Measurements from ENCODE around the gene DEPDC1B. TPM values are rescaled to one million over a fixed set of nuclear protein-coding genes. Genes with fewer than 3 reads are reported as not detected.
A peak's percentile ranks its signal among the peaks of the same experiment; 100 is the strongest.

The DEPDC1B gene
- total RNA-seq, 4 donors from 2014 or later: 0.49 to 1.9 (median 1.3) TPM

GRCh38 chr5:60651872-60652620, 47.9 kb downstream of the DEPDC1B start:
- no peak for TF ChIP-seq POLR2A (IDR thresholded peaks at IDR 0.05)
- no peak for TF ChIP-seq CTCF (IDR thresholded peaks at IDR 0.05)
- WGBS, 2 donors: 85 to 90% methylated on average over 3 of the region's 3 CpGs
- Histone ChIP-seq H3K4me3 (replicated peaks in 1 of 3) (no peak overlapping the region), H3K36me3 (no peaks in the 10 kb centered on the region), H3K4me1 (no peaks in the 10 kb centered on the region), H3K27me3 (no peaks in the 10 kb centered on the region), H3K27ac (no peak overlapping the region), H3K9me3 (no peaks in the 10 kb centered on the region)
- DNase-seq: no peak
- intact Hi-C loops (cut with DNase I): no loop called here

DNA sequence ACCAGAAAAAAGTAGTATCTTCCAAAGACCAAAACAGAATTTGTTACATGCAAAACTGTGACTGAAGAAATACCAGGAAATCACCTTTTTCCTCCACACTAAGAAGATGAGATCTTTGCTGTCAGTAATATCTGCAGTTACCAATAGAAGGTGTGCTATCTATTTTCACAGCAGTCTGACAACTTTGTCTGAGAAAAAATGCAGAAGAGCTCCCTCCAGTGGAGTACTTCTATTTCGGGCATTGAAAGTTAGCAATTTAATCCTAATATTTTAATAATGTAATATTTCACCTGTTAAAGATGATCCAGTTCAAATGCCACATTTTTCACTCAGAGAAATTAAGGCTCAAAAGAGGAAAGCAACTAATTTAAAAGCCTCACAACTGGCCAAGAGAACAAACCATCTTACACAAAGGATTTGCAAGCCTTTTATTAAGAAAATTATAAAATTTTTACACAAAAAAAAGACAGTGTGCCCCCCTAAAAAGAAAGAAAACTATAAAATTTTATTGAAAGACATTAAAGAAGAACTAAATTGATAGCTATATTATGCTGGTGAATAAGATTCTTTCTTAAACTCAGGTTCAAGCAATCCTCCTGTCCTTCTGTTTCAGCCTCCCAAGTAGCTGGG, 50.6 kb downstream of the DEPDC1B start:
- TF ChIP-seq CTCF (IDR thresholded peaks at IDR 0.05) (peak in 4 of 6 experiments; percentile 13 to 56 (median 42)), POLR2A (IDR thresholded peaks at IDR 0.05) (no peak)
- H3K27me3 ChIP-seq: no peaks in the 10 kb centered on the region
- no peak overlapping the region for H3K27ac ChIP-seq
- H3K4me1 ChIP-seq: no peaks in the 10 kb centered on the region
- H3K4me3 ChIP-seq (replicated peaks in 1 of 3): no peak overlapping the region
- no peaks in the 10 kb centered on the region for H3K36me3 ChIP-seq
- 18 to 39% methylated on average over 1 of the region's 1 CpG for WGBS, 2 donors
- H3K9me3 ChIP-seq: no peaks in the 10 kb centered on the region
- no peak for DNase-seq
- intact Hi-C loops (cut with DNase I): no loop called here

DNA sequence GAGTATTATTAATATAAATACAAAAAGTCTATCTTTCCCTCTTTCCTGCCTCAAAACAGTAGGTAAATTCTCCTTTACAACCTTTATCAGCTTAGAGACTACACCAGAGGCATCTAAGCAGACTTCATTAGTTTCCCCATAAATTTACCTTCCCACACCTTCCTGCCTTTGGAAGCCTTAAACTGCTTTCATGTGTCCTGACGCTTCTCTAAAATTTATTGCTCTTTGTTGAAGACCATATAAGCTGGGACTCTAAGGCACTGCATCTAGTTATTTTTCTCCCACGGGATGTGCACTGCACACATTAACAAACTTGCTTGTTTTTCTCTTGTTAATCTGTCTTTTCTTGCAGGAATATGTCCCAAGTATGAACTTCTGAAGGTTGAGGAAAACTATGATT, 51.8 kb downstream of the DEPDC1B start:
- no peaks in the 10 kb centered on the region for H3K4me1 ChIP-seq
- H3K27ac ChIP-seq: no peak overlapping the region
- intact Hi-C loops (cut with DNase I): no loop called here
- TF ChIP-seq POLR2A (IDR thresholded peaks at IDR 0.05): no peak
- TF ChIP-seq CTCF (IDR thresholded peaks at IDR 0.05): no peak
- no peak for DNase-seq
- no peak overlapping the region for H3K4me3 ChIP-seq (replicated peaks in 1 of 3)
- WGBS, 2 donors: 86 to 92% methylated on average over 2 of the region's 2 CpGs
- H3K9me3 ChIP-seq: no peaks in the 10 kb centered on the region
- no peaks in the 10 kb centered on the region for H3K27me3 ChIP-seq
- H3K36me3 ChIP-seq: no peaks in the 10 kb centered on the region

DNA sequence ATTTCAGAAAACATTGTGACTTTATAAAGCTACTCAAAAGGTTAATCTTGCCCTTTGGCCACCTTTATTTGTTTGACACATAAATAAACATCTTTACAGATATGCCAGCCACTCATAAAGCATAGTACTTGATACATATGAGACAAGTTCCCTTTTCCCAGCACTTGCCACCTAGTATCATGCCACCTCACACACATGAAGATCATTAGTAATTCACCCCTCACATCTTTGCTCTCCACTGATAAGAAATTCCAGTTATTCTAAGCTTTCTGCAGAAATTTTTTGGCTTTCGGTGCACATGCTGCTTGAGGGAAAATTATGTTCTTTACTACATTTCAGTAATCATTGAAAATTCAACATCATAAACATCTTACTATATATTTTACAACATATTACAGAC, 59.1 kb downstream of the DEPDC1B start:
- H3K4me3 ChIP-seq (replicated peaks in 1 of 3): no peak overlapping the region
- H3K27me3 ChIP-seq: no peaks in the 10 kb centered on the region
- H3K9me3 ChIP-seq: no peaks in the 10 kb centered on the region
- H3K27ac ChIP-seq: no peak overlapping the region
- intact Hi-C loops (cut with DNase I): no loop called here
- no peak for DNase-seq
- WGBS, 2 donors: 98% methylated on average over 1 of the region's 1 CpG
- no peaks in the 10 kb centered on the region for H3K36me3 ChIP-seq
- H3K4me1 ChIP-seq: no peaks in the 10 kb centered on the region
- TF ChIP-seq CTCF (IDR thresholded peaks at IDR 0.05) (no peak), POLR2A (IDR thresholded peaks at IDR 0.05) (no peak)

DNA sequence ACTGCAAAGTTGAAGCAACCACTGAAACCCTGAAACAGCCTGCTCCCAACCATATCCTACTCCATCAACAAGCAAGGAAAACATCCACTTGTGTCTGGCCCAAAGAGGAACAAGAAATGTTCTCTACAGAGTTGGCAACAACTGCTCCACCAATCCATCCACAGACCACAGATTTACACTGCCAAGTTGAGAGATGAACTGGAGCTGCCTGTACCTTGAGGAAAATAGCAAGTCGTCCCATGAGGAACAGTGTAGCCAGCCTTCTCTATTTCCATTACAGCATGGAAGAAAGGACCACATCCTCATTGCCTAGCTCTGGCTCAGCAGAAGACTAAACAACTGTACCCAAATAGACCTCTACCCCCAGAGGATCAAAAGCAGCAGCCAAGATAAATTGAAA, 60.4 kb downstream of the DEPDC1B start:
- Histone ChIP-seq H3K4me1 (no peaks in the 10 kb centered on the region), H3K27me3 (no peaks in the 10 kb centered on the region), H3K9me3 (no peaks in the 10 kb centered on the region), H3K27ac (no peak overlapping the region), H3K36me3 (no peaks in the 10 kb centered on the region), H3K4me3 (replicated peaks in 1 of 3) (no peak overlapping the region)
- peak in 1 of 2 donors; percentile 6 for DNase-seq
- WGBS, 2 donors: 43 to 54% methylated on average over 1 of the region's 1 CpG
- intact Hi-C loops (cut with DNase I): no loop called here
- TF ChIP-seq POLR2A (IDR thresholded peaks at IDR 0.05): no peak
- TF ChIP-seq CTCF (IDR thresholded peaks at IDR 0.05): no peak
